Measurements from ENCODE around the gene PBX1. TPM values are rescaled to one million over a fixed set of nuclear protein-coding genes. Genes with fewer than 3 reads are reported as not detected.

The PBX1 gene
- total RNA-seq, 4 donors from 2014 or later, result 25.8 to 31.0 (median 27.1) TPM

DNA sequence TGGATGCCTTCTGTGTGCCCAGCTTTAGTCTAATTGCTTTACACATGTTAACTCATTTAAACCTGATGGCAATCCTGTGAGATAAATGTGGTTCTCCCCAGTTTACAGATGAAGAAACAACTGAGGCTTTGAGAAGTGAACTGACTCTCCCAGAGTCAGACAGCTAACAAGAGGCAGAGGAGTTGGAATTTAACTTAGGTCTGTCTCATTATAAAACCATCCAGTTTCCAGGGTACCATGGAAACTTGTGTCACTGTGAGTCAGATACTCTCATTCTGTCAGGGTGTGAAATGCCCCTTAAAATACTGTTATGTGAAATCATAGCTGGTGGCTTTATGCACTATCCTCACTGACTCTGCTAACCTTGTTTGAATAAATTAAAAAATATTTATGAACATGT, 206.6 kb downstream of the PBX1 start:
- peak overlapping the region in 1 of 4 donors; percentile 43 for H3K27ac ChIP-seq
- no peaks in the 10 kb centered on the region for H3K27me3 ChIP-seq
- H3K4me1 ChIP-seq, result peaks cover 0 to 56% (median 14%) of the 10 kb centered on the region in 4 donors

DNA sequence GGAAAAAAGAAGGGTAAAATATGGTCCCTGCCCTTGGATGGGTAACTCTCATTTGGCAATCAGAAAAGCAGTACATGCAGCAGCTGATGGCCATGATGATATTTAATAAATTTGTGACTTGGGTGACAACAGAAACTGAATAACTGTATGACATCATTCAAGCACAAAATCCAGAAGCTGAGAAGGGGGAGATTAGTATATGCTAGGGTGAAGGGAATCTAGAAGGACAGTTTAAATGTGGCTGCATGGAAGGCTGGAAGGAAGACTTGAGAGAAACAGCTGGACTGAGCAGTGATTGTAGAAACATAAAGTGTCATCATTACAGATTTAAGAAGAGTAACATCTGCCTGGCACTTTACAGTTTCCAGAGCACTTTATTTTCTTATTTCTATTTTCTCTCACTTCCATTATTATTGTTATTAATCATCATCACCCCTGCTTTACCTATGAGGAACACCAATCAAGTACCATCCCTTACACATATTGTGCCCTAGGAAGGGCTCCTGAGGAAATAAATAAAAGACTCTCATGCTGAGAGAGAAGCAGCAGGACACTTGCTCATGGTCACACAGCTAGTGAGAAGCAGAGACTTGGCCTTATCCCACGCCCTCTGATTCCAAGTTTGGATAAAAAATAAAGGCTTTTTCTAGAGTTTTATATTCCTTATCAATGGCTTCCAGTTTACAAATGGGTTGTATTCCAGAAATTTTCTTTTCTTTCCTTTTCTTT, 207.2 kb downstream of the PBX1 start:
- DNase-seq (ENCODE audit: low spot score in 2 of 2), result no peak
- H3K27me3 ChIP-seq, result no peaks in the 10 kb centered on the region
- no peaks in the 10 kb centered on the region for H3K36me3 ChIP-seq
- H3K4me1 ChIP-seq, result peaks cover 0 to 57% (median 18%) of the 10 kb centered on the region in 4 donors
- no peak overlapping the region for H3K4me3 ChIP-seq
- TF ChIP-seq, protein P1, sequence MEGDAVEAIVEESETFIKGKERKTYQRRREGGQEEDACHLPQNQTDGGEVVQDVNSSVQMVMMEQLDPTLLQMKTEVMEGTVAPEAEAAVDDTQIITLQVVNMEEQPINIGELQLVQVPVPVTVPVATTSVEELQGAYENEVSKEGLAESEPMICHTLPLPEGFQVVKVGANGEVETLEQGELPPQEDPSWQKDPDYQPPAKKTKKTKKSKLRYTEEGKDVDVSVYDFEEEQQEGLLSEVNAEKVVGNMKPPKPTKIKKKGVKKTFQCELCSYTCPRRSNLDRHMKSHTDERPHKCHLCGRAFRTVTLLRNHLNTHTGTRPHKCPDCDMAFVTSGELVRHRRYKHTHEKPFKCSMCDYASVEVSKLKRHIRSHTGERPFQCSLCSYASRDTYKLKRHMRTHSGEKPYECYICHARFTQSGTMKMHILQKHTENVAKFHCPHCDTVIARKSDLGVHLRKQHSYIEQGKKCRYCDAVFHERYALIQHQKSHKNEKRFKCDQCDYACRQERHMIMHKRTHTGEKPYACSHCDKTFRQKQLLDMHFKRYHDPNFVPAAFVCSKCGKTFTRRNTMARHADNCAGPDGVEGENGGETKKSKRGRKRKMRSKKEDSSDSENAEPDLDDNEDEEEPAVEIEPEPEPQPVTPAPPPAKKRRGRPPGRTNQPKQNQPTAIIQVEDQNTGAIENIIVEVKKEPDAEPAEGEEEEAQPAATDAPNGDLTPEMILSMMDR (IDR thresholded peaks at IDR 0.05), result no peak
- TF ChIP-seq POLR2A (IDR thresholded peaks at IDR 0.05) (no peak), EP300 (IDR thresholded peaks at IDR 0.05) (no peak)
- peak overlapping the region in 1 of 4 donors; percentile 27 for H3K27ac ChIP-seq
- no peaks in the 10 kb centered on the region for H3K9me3 ChIP-seq
- 61 to 71% methylated on average over 1 of the region's 1 CpG for WGBS, 2 donors

More for the DNA sequence above, 206.6 kb downstream of the PBX1 start:
- H3K36me3 ChIP-seq, result no peaks in the 10 kb centered on the region
- DNase-seq (ENCODE audit: low spot score in 2 of 2), result no peak
- TF ChIP-seq POLR2A (IDR thresholded peaks at IDR 0.05) (no peak), EP300 (IDR thresholded peaks at IDR 0.05) (peak in 1 of 2 donors; percentile 12)
- TF ChIP-seq, protein P1 (IDR thresholded peaks at IDR 0.05), result no peak
- H3K9me3 ChIP-seq, result no peaks in the 10 kb centered on the region
- no peak overlapping the region for H3K4me3 ChIP-seq

DNA sequence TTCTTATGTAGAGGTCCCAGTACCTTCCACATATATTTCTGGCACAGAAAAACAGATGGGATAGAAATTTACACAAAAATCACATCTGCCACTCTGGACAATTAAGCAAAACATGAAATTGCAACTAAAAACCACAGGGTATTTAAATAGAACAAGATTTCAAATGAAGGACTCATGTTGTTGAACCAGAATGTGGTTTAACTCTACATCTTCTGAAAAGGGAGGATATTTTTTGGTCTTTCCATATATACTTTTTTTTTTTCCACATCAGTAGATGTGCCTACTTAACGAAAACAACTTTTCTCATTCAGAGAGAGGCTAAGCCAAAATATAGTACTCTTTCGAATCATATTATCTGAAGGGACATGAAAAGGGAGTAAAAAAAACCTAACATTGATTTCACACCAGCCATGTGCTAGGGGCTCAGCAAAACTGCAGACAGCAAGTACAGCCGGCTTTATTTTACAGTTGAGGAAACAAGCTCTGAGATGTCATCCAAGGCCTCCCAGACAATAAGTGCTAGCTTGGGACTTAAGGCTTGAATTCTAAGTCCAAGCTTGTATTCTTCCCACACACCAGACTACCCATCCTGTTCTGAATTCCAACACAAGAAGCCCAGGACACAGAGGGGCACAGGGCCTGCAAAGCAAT, 208.9 kb downstream of the PBX1 start:
- Histone ChIP-seq H3K36me3 (no peaks in the 10 kb centered on the region), H3K4me3 (no peak overlapping the region), H3K9me3 (no peaks in the 10 kb centered on the region), H3K27me3 (no peaks in the 10 kb centered on the region), H3K4me1 (peaks cover 0 to 73% (median 26%) of the 10 kb centered on the region in 4 donors), H3K27ac (peak overlapping the region in 2 of 4 donors; percentile 69 to 79)
- 65 to 66% methylated on average over 3 of the region's 3 CpGs for WGBS, 2 donors
- no peak for DNase-seq (ENCODE audit: low spot score in 2 of 2)
- TF ChIP-seq EP300 (IDR thresholded peaks at IDR 0.05) (no peak), POLR2A (IDR thresholded peaks at IDR 0.05) (no peak)
- TF ChIP-seq, protein P1 (IDR thresholded peaks at IDR 0.05), result no peak

DNA sequence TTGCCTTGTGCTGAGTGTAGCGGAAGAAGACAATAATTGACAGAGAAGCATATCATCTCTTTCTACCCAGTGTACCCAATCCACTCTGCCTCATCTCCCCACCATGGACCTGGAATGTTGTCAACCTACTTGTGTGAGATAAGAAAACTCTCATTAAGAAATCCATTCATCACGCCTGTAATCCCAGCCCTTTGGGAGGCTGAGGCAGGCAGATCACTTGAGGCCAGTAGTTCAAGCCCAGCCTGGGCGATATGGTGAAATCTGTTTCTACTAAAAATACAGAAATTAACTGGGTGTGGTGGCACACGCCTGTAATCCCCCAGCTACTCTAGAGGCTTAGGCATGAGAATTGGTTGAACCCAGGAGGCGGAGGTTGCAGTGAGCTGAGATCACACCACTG, 209.6 kb downstream of the PBX1 start:
- Histone ChIP-seq H3K4me3 (no peak overlapping the region), H3K27me3 (no peaks in the 10 kb centered on the region), H3K27ac (peak overlapping the region in 2 of 4 donors; percentile 69 to 79), H3K4me1 (peaks cover 0 to 73% (median 26%) of the 10 kb centered on the region in 4 donors), H3K36me3 (no peaks in the 10 kb centered on the region), H3K9me3 (no peaks in the 10 kb centered on the region)
- 76 to 89% methylated on average over 5 of the region's 5 CpGs for WGBS, 2 donors
- TF ChIP-seq POLR2A (IDR thresholded peaks at IDR 0.05), result no peak
- peak in 1 of 2 donors; percentile 37 for TF ChIP-seq EP300 (IDR thresholded peaks at IDR 0.05)
- TF ChIP-seq, protein P1 (IDR thresholded peaks at IDR 0.05), result no peak
- no peak for DNase-seq (ENCODE audit: low spot score in 2 of 2)
